ENCODE measurements around the gene CLGN. TPM values are rescaled to one million over a fixed set of nuclear protein-coding genes. Genes with fewer than 3 reads are reported as not detected.
"Not testable (repeated sequence)": the region's sequence is repeated elsewhere in the genome, so short reads cannot be mapped to it uniquely, and the experiment has no call there.

Gene CLGN
- total RNA-seq, 1 experiment from 2014 or later: 9.6 TPM

GRCh38 chr4:140423106-140423505, 4.3 kb downstream of the CLGN start:
- ChIA-PET POLR2A (ENCODE audit: unreplicated experiment) (no interaction called here), CTCF (no interaction called here)
- peaks cover 40% of the 10 kb centered on the region for H3K4me1 ChIP-seq (ENCODE audit: insufficient read depth, low read length)
- H3K27ac ChIP-seq (ENCODE audit: low read length): peak overlapping the region; percentile 33
- H3K4me2 ChIP-seq (ENCODE audit: low read length): 0 out of 2 replicates have a peak overlapping the region, but pooled peaks have one; percentile 14
- no peaks in the 10 kb centered on the region for H3F3A ChIP-seq (ENCODE audit: low read length, unreplicated experiment)
- BruUV-seq (replicated peaks): no TSS peak
- H3K9ac ChIP-seq (ENCODE audit: low read length): no peak overlapping the region
- H3K9me3 ChIP-seq (ENCODE audit: low read length): no peaks in the 10 kb centered on the region
- intact Hi-C loops (cut with micrococcal nuclease): loop anchor here (10.0 kb wide), 1 partner anchor 688 kb away; no protein-coding TSS in a partner anchor
- no peak overlapping the region for H3K4me3 ChIP-seq (ENCODE audit: low read length)
- no peaks in the 10 kb centered on the region for H3K36me3 ChIP-seq (ENCODE audit: low read depth, low read length)
- H4K20me1 ChIP-seq (ENCODE audit: low read length): no peaks in the 10 kb centered on the region
- H2AFZ ChIP-seq (ENCODE audit: low read length): no peak overlapping the region
- TF ChIP-seq EZH2 (IDR thresholded peaks at IDR 0.05; ENCODE audit: low read length, unreplicated experiment) (no peak), CTCF (conservative IDR thresholded peaks at IDR 0.05; ENCODE audit: low read depth, low read length) (no peak), EZH2phosphoT487 (IDR thresholded peaks at IDR 0.05; ENCODE audit: borderline replicate concordance, low read length) (no peak)
- H3K9me2 ChIP-seq (replicated peaks; ENCODE audit: low read length): no peaks in the 10 kb centered on the region
- H3K27me3 ChIP-seq (ENCODE audit: low read length): no peaks in the 10 kb centered on the region
- ATAC-seq (no peak; the same call in 1 of the 2 replicates), DNase-seq (peak; percentile 63)
- H3K79me2 ChIP-seq (ENCODE audit: low read length): peaks cover 9% of the 10 kb centered on the region; the same call in 1 of the 2 replicates

GRCh38 chr4:140413130-140413969, 14.1 kb downstream of the CLGN start:
- H3K4me3 ChIP-seq (ENCODE audit: low read length); H4K20me1 ChIP-seq (ENCODE audit: low read length); H3K4me1 ChIP-seq (ENCODE audit: insufficient read depth, low read length); CTCF ChIA-PET; H3K79me2 ChIP-seq (ENCODE audit: low read length); H3F3A ChIP-seq (ENCODE audit: low read length, unreplicated experiment); H3K9me2 ChIP-seq (replicated peaks; ENCODE audit: low read length); H3K27ac ChIP-seq (ENCODE audit: low read length); H3K27me3 ChIP-seq (ENCODE audit: low read length); H3K9me3 ChIP-seq (ENCODE audit: low read length); H3K36me3 ChIP-seq (ENCODE audit: low read depth, low read length); BruUV-seq (replicated peaks); DNase-seq; H3K4me2 ChIP-seq (ENCODE audit: low read length); H3K9ac ChIP-seq (ENCODE audit: low read length); H2AFZ ChIP-seq (ENCODE audit: low read length); ATAC-seq; intact Hi-C loops (cut with micrococcal nuclease): not testable (repeated sequence)
- POLR2A ChIA-PET (ENCODE audit: unreplicated experiment): interaction anchor here (0.7 kb wide), 1 partner anchor 40 kb away, joined by 3 read pairs; the partner anchor contains the start of gene SCOC

GRCh38 chr4:140408974-140409373, 18.5 kb downstream of the CLGN start:
- intact Hi-C loops (cut with micrococcal nuclease): no loop called here
- CTCF ChIA-PET: no interaction called here

More at GRCh38 chr4:140408974-140409373, 18.5 kb downstream of the CLGN start:
- Histone ChIP-seq H3K4me3 (ENCODE audit: low read length) (no peak overlapping the region), H3K4me1 (ENCODE audit: insufficient read depth, low read length) (no peaks in the 10 kb centered on the region), H3K79me2 (ENCODE audit: low read length) (no peaks in the 10 kb centered on the region), H4K20me1 (ENCODE audit: low read length) (no peaks in the 10 kb centered on the region), H3F3A (ENCODE audit: low read length, unreplicated experiment) (no peaks in the 10 kb centered on the region), H3K36me3 (ENCODE audit: low read depth, low read length) (no peaks in the 10 kb centered on the region), H3K9ac (ENCODE audit: low read length) (no peak overlapping the region), H3K9me3 (ENCODE audit: low read length) (no peaks in the 10 kb centered on the region), H3K4me2 (ENCODE audit: low read length) (no peak overlapping the region), H3K27me3 (ENCODE audit: low read length) (no peaks in the 10 kb centered on the region), H3K9me2 (replicated peaks; ENCODE audit: low read length) (no peaks in the 10 kb centered on the region), H3K27ac (ENCODE audit: low read length) (no peak overlapping the region), H2AFZ (ENCODE audit: low read length) (no peak overlapping the region)
- no peak for ATAC-seq
- BruUV-seq (replicated peaks): no TSS peak
- no peak for TF ChIP-seq EZH2 (IDR thresholded peaks at IDR 0.05; ENCODE audit: low read length, unreplicated experiment)
- TF ChIP-seq CTCF (conservative IDR thresholded peaks at IDR 0.05; ENCODE audit: low read depth, low read length): no peak
- TF ChIP-seq EZH2phosphoT487 (IDR thresholded peaks at IDR 0.05; ENCODE audit: borderline replicate concordance, low read length): no peak
- POLR2A ChIA-PET (ENCODE audit: unreplicated experiment): no interaction called here
- no peak for DNase-seq

Measured in PC-3 (cell line).